NCI-H2107 treated with DMSO at 0.1 percent for 48 hours (cell line): ENCODE data around the gene CNTLN.
"Not testable (repeated sequence)": the region's sequence is repeated elsewhere in the genome, so short reads cannot be mapped to it uniquely, and the experiment has no call there.

ENCODE experiments used
- DNase-seq: peaks from one replicate; lab custom pipeline; 2025; ENCODE audit not compliant: unreplicated experiment; lab: John Stamatoyannopoulos, UW

The CNTLN gene

GRCh38 chr9:17134396-17135294 is at the start of gene CNTLN:
CNTLN (plus strand) TSS chr9:17135040; CDS start chr9:17135066, 26 bp downstream.
- DNase-seq: peak; percentile 65

GRCh38 chr9:17088566-17088965 is 46.3 kb upstream of the CNTLN start:
- no peak for DNase-seq

GRCh38 chr9:17090041-17090440 is 44.8 kb upstream of the CNTLN start:
- DNase-seq: no peak

GRCh38 chr9:17116400-17116837 is 18.4 kb upstream of the CNTLN start:
- peak; percentile 19 for DNase-seq

GRCh38 chr9:17117372-17117771 is 17.5 kb upstream of the CNTLN start:
- DNase-seq: no peak

GRCh38 chr9:17120203-17120602 is 14.6 kb upstream of the CNTLN start:
- no peak for DNase-seq

- no peak for DNase-seq
These were observed 13.6 kb upstream of the CNTLN start for GRCh38 chr9:17121264-17121663.

GRCh38 chr9:17130291-17130690 is 4.5 kb upstream of the CNTLN start:
- DNase-seq: no peak

GRCh38 chr9:17130725-17131124 is 4.1 kb upstream of the CNTLN start:
- no peak for DNase-seq

GRCh38 chr9:17131494-17131893 is 3.3 kb upstream of the CNTLN start:
- DNase-seq: no peak

GRCh38 chr9:17135295-17136160 is 688 bp downstream of the CNTLN start:
- peak; percentile 29 for DNase-seq

- DNase-seq: no peak
These were observed 2.7 kb downstream of the CNTLN start for GRCh38 chr9:17137566-17137965.

- DNase-seq: no peak
These were observed 3.7 kb downstream of the CNTLN start for GRCh38 chr9:17138503-17138902.

GRCh38 chr9:17140418-17140817 is 5.6 kb downstream of the CNTLN start:
- DNase-seq: no peak

GRCh38 chr9:17148324-17148723 is 13.5 kb downstream of the CNTLN start:
- DNase-seq: no peak

- DNase-seq: no peak
These were observed 24.6 kb downstream of the CNTLN start for GRCh38 chr9:17159469-17159868.

- no peak for DNase-seq
These were observed 25.5 kb downstream of the CNTLN start for GRCh38 chr9:17160327-17160726.

GRCh38 chr9:17165764-17166163 is 30.9 kb downstream of the CNTLN start:
- DNase-seq: no peak

GRCh38 chr9:17166346-17166745 is 31.5 kb downstream of the CNTLN start:
- no peak for DNase-seq

- DNase-seq: no peak
These were observed 36.7 kb downstream of the CNTLN start for GRCh38 chr9:17171309-17172094.

GRCh38 chr9:17177496-17177895 is 42.7 kb downstream of the CNTLN start:
- not testable (repeated sequence) for DNase-seq
